ENCODE measurements around the gene DDX54. TPM values are rescaled to one million over a fixed set of nuclear protein-coding genes. Genes with fewer than 3 reads are reported as not detected.

Gene DDX54
- total RNA-seq, 4 donors from 2014 or later = 36.0 to 66.5 (median 59.0) TPM

GRCh38 chr12:113195598-113195997, 10.3 kb upstream of the DDX54 start:
- Histone ChIP-seq H3K4me3 (no peak overlapping the region), H3K27me3 (no peaks in the 10 kb centered on the region), H3K4me1 (peaks cover 0 to 6% of the 10 kb centered on the region in 2 donors), H3K27ac (peak overlapping the region; percentile 9 to 56), H3K36me3 (no peaks in the 10 kb centered on the region), H3K9me3 (no peaks in the 10 kb centered on the region)
- intact Hi-C loops (cut with DNase I; ENCODE audit: low total_unique reads) = no loop called here
- TF ChIP-seq POLR2A (IDR thresholded peaks at IDR 0.05) (no peak), CTCF (IDR thresholded peaks at IDR 0.05) (no peak)
- no peak for DNase-seq

GRCh38 chr12:113194971-113195391, 9.7 kb upstream of the DDX54 start:
- no peaks in the 10 kb centered on the region for H3K9me3 ChIP-seq
- intact Hi-C loops (cut with DNase I; ENCODE audit: low total_unique reads) = no loop called here
- no peaks in the 10 kb centered on the region for H3K27me3 ChIP-seq
- DNase-seq = no peak
- TF ChIP-seq CTCF (IDR thresholded peaks at IDR 0.05) (no peak), POLR2A (IDR thresholded peaks at IDR 0.05) (no peak)
- peaks cover 0 to 6% of the 10 kb centered on the region in 2 donors for H3K4me1 ChIP-seq
- H3K4me3 ChIP-seq = no peak overlapping the region
- H3K36me3 ChIP-seq = no peaks in the 10 kb centered on the region
- peak overlapping the region in 1 of 2 donors; percentile 56 for H3K27ac ChIP-seq

GRCh38 chr12:113191227-113191626, 5.9 kb upstream of the DDX54 start:
- Histone ChIP-seq H3K9me3 (no peaks in the 10 kb centered on the region), H3K27me3 (no peaks in the 10 kb centered on the region), H3K27ac (no peak overlapping the region), H3K4me3 (no peak overlapping the region), H3K4me1 (peaks cover 0 to 13% of the 10 kb centered on the region in 2 donors), H3K36me3 (no peaks in the 10 kb centered on the region)
- TF ChIP-seq POLR2A (IDR thresholded peaks at IDR 0.05) = no peak
- no peak for TF ChIP-seq CTCF (IDR thresholded peaks at IDR 0.05)
- intact Hi-C loops (cut with DNase I; ENCODE audit: low total_unique reads) = no loop called here
- no peak for DNase-seq

GRCh38 chr12:113190761-113191160, 5.5 kb upstream of the DDX54 start:
- Histone ChIP-seq H3K4me3 (no peak overlapping the region), H3K27me3 (no peaks in the 10 kb centered on the region), H3K9me3 (no peaks in the 10 kb centered on the region), H3K27ac (no peak overlapping the region), H3K36me3 (no peaks in the 10 kb centered on the region), H3K4me1 (peaks cover 0 to 13% of the 10 kb centered on the region in 2 donors)
- TF ChIP-seq POLR2A (IDR thresholded peaks at IDR 0.05) = no peak
- TF ChIP-seq CTCF (IDR thresholded peaks at IDR 0.05) = no peak
- no peak for DNase-seq
- intact Hi-C loops (cut with DNase I; ENCODE audit: low total_unique reads) = no loop called here

GRCh38 chr12:113189361-113189760, 4.1 kb upstream of the DDX54 start:
- H3K27me3 ChIP-seq = no peaks in the 10 kb centered on the region
- H3K4me3 ChIP-seq = no peak overlapping the region
- no peak for DNase-seq
- H3K27ac ChIP-seq = no peak overlapping the region
- peaks cover 0 to 12% of the 10 kb centered on the region in 2 donors for H3K4me1 ChIP-seq
- no peaks in the 10 kb centered on the region for H3K9me3 ChIP-seq
- intact Hi-C loops (cut with DNase I; ENCODE audit: low total_unique reads) = no loop called here
- no peak for TF ChIP-seq CTCF (IDR thresholded peaks at IDR 0.05)
- no peak for TF ChIP-seq POLR2A (IDR thresholded peaks at IDR 0.05)
- no peaks in the 10 kb centered on the region for H3K36me3 ChIP-seq
